Measurements from ENCODE around the gene ARHGEF7.

DNA sequence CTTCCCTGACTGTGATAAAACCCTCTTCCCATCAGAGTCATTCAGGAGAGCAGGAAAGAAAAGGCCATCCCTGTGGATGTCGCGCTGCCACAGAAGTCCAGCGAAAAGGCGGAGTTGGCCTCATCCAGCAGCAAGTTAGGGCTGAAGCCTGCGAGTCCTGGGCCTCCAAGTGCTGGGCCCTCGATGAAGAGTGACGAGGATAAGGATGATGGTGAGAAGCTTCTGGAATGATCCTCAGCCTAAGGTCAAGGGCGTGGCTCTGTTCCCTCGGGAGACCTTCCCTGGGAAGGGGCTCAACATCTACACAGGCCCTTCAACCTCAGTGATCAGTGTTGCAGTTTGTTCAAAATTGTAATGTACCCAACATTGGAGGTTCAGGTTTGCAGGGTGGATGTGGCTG is 227.6 kb downstream of the ARHGEF7 start:
- TF ChIP-seq, protein P1, sequence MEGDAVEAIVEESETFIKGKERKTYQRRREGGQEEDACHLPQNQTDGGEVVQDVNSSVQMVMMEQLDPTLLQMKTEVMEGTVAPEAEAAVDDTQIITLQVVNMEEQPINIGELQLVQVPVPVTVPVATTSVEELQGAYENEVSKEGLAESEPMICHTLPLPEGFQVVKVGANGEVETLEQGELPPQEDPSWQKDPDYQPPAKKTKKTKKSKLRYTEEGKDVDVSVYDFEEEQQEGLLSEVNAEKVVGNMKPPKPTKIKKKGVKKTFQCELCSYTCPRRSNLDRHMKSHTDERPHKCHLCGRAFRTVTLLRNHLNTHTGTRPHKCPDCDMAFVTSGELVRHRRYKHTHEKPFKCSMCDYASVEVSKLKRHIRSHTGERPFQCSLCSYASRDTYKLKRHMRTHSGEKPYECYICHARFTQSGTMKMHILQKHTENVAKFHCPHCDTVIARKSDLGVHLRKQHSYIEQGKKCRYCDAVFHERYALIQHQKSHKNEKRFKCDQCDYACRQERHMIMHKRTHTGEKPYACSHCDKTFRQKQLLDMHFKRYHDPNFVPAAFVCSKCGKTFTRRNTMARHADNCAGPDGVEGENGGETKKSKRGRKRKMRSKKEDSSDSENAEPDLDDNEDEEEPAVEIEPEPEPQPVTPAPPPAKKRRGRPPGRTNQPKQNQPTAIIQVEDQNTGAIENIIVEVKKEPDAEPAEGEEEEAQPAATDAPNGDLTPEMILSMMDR (IDR thresholded peaks at IDR 0.05; ENCODE audit: low read length), result no peak
- no peak for TF ChIP-seq EZH2 (IDR thresholded peaks at IDR 0.05; ENCODE audit: borderline replicate concordance, low read length)
